H9 (cell line): ENCODE results near the gene MLLT3. TPM values are rescaled to one million over a fixed set of nuclear protein-coding genes. Genes with fewer than 3 reads are reported as not detected.

ENCODE experiments used
- DNase-seq: peaks from one replicate; pipeline ENCODE4 v3.0.0-alpha.2; 2017
- H2AFZ ChIP-seq: one replicate; pipeline ENCODE4 v1.6.1; 2013; ENCODE audit warnings: mild to moderate bottlenecking, low read length, control low read depth, moderate library complexity
- H2AK5ac ChIP-seq: 2 replicates; pipeline ENCODE4 v1.6.1; 2013; ENCODE audit warnings: low read length, control low read depth, mixed read lengths; ENCODE audit not compliant: insufficient read length
- H2BK120ac ChIP-seq: one replicate; pipeline ENCODE4 v1.6.1; 2013; ENCODE audit warnings: low read depth, mild to moderate bottlenecking, low read length, control low read depth, inconsistent platforms; ENCODE audit not compliant: poor library complexity, severe bottlenecking
- H2BK12ac ChIP-seq: 2 replicates; pipeline ENCODE4 v1.6.1; 2013; ENCODE audit warnings: low read length, control low read depth, mixed read lengths, low read depth; ENCODE audit not compliant: insufficient read length
- H2BK15ac ChIP-seq: 2 replicates; pipeline ENCODE4 v1.6.1; 2013; ENCODE audit warnings: low read depth, low read length, control low read depth
- H2BK20ac ChIP-seq: one replicate; pipeline ENCODE4 v1.6.1; 2013; ENCODE audit warnings: low read depth, mild to moderate bottlenecking, low read length, control low read depth, inconsistent platforms; ENCODE audit not compliant: poor library complexity, severe bottlenecking
- H2BK5ac ChIP-seq: 2 replicates; pipeline ENCODE4 v1.6.1; 2013; ENCODE audit warnings: low read length, control low read depth, mixed read lengths; ENCODE audit not compliant: insufficient read length
- H3K14ac ChIP-seq: 2 replicates; pipeline ENCODE4 v1.6.1; 2013; ENCODE audit warnings: low read length, control low read depth; ENCODE audit not compliant: insufficient read depth
- H3K18ac ChIP-seq: 2 replicates; pipeline ENCODE4 v1.6.1; 2013; ENCODE audit warnings: low read depth, mild to moderate bottlenecking, mixed read lengths, low read length, control low read depth; ENCODE audit not compliant: insufficient read length
- H3K23ac ChIP-seq: 2 replicates; pipeline ENCODE4 v1.6.1; 2013; ENCODE audit warnings: low read length, control low read depth, mixed read lengths, low read depth; ENCODE audit not compliant: insufficient read length
- H3K23me2 ChIP-seq: 2 replicates; pipeline ENCODE4 v1.6.1; 2013; ENCODE audit warnings: low read depth, mild to moderate bottlenecking, mixed read lengths, low read length, control low read depth; ENCODE audit not compliant: insufficient read length, poor library complexity, severe bottlenecking
- H3K27ac ChIP-seq: 2 replicates; pipeline ENCODE4 v1.5.1; 2013; ENCODE audit warnings: low read length, control low read depth, mixed read lengths, low read depth; ENCODE audit not compliant: insufficient read length
- H3K27me3 ChIP-seq: 2 replicates; pipeline ENCODE4 v1.6.1; 2013; ENCODE audit warnings: low read length, control low read depth, inconsistent platforms; ENCODE audit not compliant: insufficient read depth
- H3K4ac ChIP-seq: 2 replicates; pipeline ENCODE4 v1.6.1; 2013; ENCODE audit warnings: low read depth, mild to moderate bottlenecking, control low read depth, inconsistent platforms, low read length, moderate library complexity
- H3K4me1 ChIP-seq: 2 replicates; pipeline ENCODE4 v1.6.1; 2013; ENCODE audit warnings: low read length, control low read depth, inconsistent platforms; ENCODE audit not compliant: insufficient read depth
- H3K4me2 ChIP-seq: 2 replicates; pipeline ENCODE4 v1.6.1; 2013; ENCODE audit warnings: low read length, control low read depth, mixed read lengths; ENCODE audit not compliant: insufficient read length, insufficient read depth
- H3K56ac ChIP-seq: 2 replicates; pipeline ENCODE4 v1.6.1; 2013; ENCODE audit warnings: low read depth, mild to moderate bottlenecking, mixed read lengths, low read length, control low read depth; ENCODE audit not compliant: insufficient read length
- H3K79me1 ChIP-seq: 2 replicates; pipeline ENCODE4 v1.6.1; 2013; ENCODE audit warnings: low read depth, mild to moderate bottlenecking, moderate library complexity, low read length, control low read depth, inconsistent platforms; ENCODE audit not compliant: insufficient read depth, poor library complexity, severe bottlenecking
- H3K79me2 ChIP-seq: 2 replicates; pipeline ENCODE4 v1.6.1; 2013; ENCODE audit warnings: low read length, control low read depth, inconsistent platforms; ENCODE audit not compliant: insufficient read depth
- H3K9ac ChIP-seq: 2 replicates; pipeline ENCODE4 v1.6.1; 2013; ENCODE audit warnings: low read length, control low read depth, mixed read lengths; ENCODE audit not compliant: insufficient read length; ENCODE audit errors: extremely low read depth
- H3K9me3 ChIP-seq: one replicate; pipeline ENCODE4 v1.6.1; 2013; ENCODE audit warnings: low read depth, low read length, inconsistent platforms; ENCODE audit not compliant: control insufficient read depth
- H3T11ph ChIP-seq: one replicate; pipeline ENCODE4 v1.6.1; 2013; ENCODE audit warnings: mild to moderate bottlenecking, low read length, control low read depth, inconsistent platforms
- H4K20me1 ChIP-seq: one replicate; pipeline ENCODE4 v1.6.1; 2013; ENCODE audit not compliant: control insufficient read depth, insufficient read length, insufficient read depth
- H4K5ac ChIP-seq: 2 replicates; pipeline ENCODE4 v1.6.1; 2013; ENCODE audit warnings: low read depth, mild to moderate bottlenecking, mixed read lengths, low read length, control low read depth; ENCODE audit not compliant: insufficient read length
- H4K8ac ChIP-seq: replicated peaks from 2 replicates; pipeline ENCODE4 v1.6.1; 2013; ENCODE audit warnings: low read length, control low read depth, mixed read lengths, low read depth; ENCODE audit not compliant: insufficient read length
- H4K91ac ChIP-seq: 2 replicates; pipeline ENCODE4 v1.6.1; 2013; ENCODE audit warnings: low read depth, mild to moderate bottlenecking, moderate library complexity, mixed read lengths, low read length, control low read depth; ENCODE audit not compliant: insufficient read length
- H3K27ac Mint-ChIP-seq, 3 experiments: 2 replicates in 2 of 3; 3 replicates in 1 of 3; pipeline ENCODE4 v1.8.0; 2020 to 2021; ENCODE audit warnings: mixed read lengths in 3 of 3, mild to moderate bottlenecking in 1 of 3, moderate library complexity in 1 of 3
- H3K27me3 Mint-ChIP-seq: 2 replicates; pipeline ENCODE4 v1.8.0; 2021; ENCODE audit warnings: low read depth, mild to moderate bottlenecking, moderate library complexity, mixed read lengths
- H3K36me3 Mint-ChIP-seq, 3 experiments: 2 replicates in 2 of 3; 3 replicates in 1 of 3; pipeline ENCODE4 v1.8.0; 2020 to 2021; ENCODE audit warnings: low read depth in 3 of 3, mixed read lengths in 3 of 3; ENCODE audit not compliant: insufficient read depth in 1 of 3
- H3K4me1 Mint-ChIP-seq, 2 experiments: 2 replicates each; pipeline ENCODE4 v1.8.0; 2020; ENCODE audit warnings: mixed read lengths in 2 of 2
- H3K4me3 Mint-ChIP-seq, 2 experiments: 2 replicates in 1 of 2; 3 replicates in 1 of 2; pipeline ENCODE4 v1.8.0; 2020 to 2021; ENCODE audit warnings: mild to moderate bottlenecking in 2 of 2, mixed read lengths in 2 of 2, moderate library complexity in 1 of 2
- H3K9me3 Mint-ChIP-seq, 2 experiments: 2 replicates in 1 of 2; 3 replicates in 1 of 2; pipeline ENCODE4 v1.8.0; 2020; ENCODE audit warnings: mild to moderate bottlenecking in 2 of 2, mixed read lengths in 2 of 2, moderate library complexity in 1 of 2
- WGBS: extraction: QIAGEN DNeasy Blood & Tissue Kit; methylation state at CpG from one replicate; pipeline ENCODE4 v1.1.7; 2013; ENCODE audit warnings: missing lambda C conversion rate, low lambda C conversion rate, mixed read lengths; ENCODE audit not compliant: insufficient read length; ENCODE audit errors: extremely low coverage; 5-methylcytosine and 5-hydroxymethylcytosine counted together
- total RNA-seq: library from RNA; stranded (reverse); gene quantifications from 2 replicates; pipeline ENCODE4 v1.2.1, GENCODE V29; 2021
- TF ChIP-seq, protein P1 (sequence below): fragments of 200-600 bp; sonication (generic); conservative IDR thresholded peaks from 3 replicates; pipeline ENCODE4 v1.8.0; 2021; ENCODE audit warnings: antibody characterized with exemption, mild to moderate bottlenecking

MLLT3 gene
- total RNA-seq, 1 experiment from 2014 or later = 3.9 TPM

DNA sequence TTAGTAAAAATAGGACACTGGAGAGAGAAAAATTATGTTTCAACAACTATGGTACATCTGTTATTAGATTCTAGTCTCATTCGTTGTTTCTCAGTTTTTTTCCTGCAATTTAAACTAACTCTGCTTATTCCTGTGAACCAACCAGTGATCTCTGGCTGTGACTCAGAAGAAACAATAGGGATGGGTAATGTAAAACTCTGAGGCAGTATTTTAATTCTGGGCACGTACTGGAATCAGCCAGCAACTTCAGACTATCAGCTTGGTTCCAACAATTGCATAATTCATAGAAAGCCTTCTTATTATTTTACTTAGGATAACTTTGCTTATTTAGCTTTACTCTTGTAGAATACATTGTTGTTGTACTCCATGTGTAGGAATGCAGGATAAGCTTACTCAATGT is 28.8 kb downstream of the MLLT3 start:
- H3K36me3 Mint-ChIP-seq = no peaks in the 10 kb centered on the region
- Histone ChIP-seq H2BK15ac (no peak overlapping the region), H2BK20ac (no peak overlapping the region), H3K4ac (no peak overlapping the region), H3K27ac (no peak overlapping the region), H3K14ac (no peak overlapping the region), H3K79me1 (no peaks in the 10 kb centered on the region), H3K27me3 (no peaks in the 10 kb centered on the region), H3K18ac (no peak overlapping the region), H3K23ac (no peak overlapping the region), H2AFZ (no peak overlapping the region), H3K4me1 (peaks cover 4% of the 10 kb centered on the region; the same call in 1 of the 2 replicates), H3T11ph (no peak overlapping the region), H4K5ac (no peak overlapping the region), H3K56ac (no peak overlapping the region), H2AK5ac (no peak overlapping the region), H3K79me2 (no peaks in the 10 kb centered on the region), H3K9me3 (no peaks in the 10 kb centered on the region), H4K8ac (no peak overlapping the region), H2BK5ac (no peak overlapping the region), H3K9ac (no peak overlapping the region), H3K23me2 (no peaks in the 10 kb centered on the region), H4K20me1 (no peaks in the 10 kb centered on the region), H3K4me2 (no peak overlapping the region), H4K91ac (no peak overlapping the region), H2BK120ac (no peak overlapping the region), H2BK12ac (no peak overlapping the region)
- H3K27me3 Mint-ChIP-seq = no peaks in the 10 kb centered on the region; the same call in 1 of the 2 replicates
- no peak for DNase-seq
- TF ChIP-seq, protein P1, sequence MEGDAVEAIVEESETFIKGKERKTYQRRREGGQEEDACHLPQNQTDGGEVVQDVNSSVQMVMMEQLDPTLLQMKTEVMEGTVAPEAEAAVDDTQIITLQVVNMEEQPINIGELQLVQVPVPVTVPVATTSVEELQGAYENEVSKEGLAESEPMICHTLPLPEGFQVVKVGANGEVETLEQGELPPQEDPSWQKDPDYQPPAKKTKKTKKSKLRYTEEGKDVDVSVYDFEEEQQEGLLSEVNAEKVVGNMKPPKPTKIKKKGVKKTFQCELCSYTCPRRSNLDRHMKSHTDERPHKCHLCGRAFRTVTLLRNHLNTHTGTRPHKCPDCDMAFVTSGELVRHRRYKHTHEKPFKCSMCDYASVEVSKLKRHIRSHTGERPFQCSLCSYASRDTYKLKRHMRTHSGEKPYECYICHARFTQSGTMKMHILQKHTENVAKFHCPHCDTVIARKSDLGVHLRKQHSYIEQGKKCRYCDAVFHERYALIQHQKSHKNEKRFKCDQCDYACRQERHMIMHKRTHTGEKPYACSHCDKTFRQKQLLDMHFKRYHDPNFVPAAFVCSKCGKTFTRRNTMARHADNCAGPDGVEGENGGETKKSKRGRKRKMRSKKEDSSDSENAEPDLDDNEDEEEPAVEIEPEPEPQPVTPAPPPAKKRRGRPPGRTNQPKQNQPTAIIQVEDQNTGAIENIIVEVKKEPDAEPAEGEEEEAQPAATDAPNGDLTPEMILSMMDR = no peak
- H3K9me3 Mint-ChIP-seq = no peaks in the 10 kb centered on the region
- no peak overlapping the region for H3K4me3 Mint-ChIP-seq
- H3K4me1 Mint-ChIP-seq = peaks cover 6 to 8% of the 10 kb centered on the region in 2 experiments
- no CpG with 5 or more reads among the region's 2 CpGs for WGBS
- H3K27ac Mint-ChIP-seq = no peak overlapping the region
